ENCODE data around the gene SOBP. TPM values are rescaled to one million over a fixed set of nuclear protein-coding genes. Genes with fewer than 3 reads are reported as not detected.

SOBP gene
- total and polyA plus RNA-seq, 2 donors (not counting 1 experiment from before 2014, with no cell fraction given) = 2.7 to 6.3 TPM

GRCh38 chr6:107612762-107613415, 123.0 kb downstream of the SOBP start:
- Histone ChIP-seq H3K27ac (ENCODE audit: insufficient read depth, low read length) (no peak overlapping the region), H3K9me3 (ENCODE audit: control insufficient read depth, insufficient read depth, low read depth, low read length) (no peaks in the 10 kb centered on the region), H3K36me3 (ENCODE audit: control insufficient read depth, insufficient read depth, low read length) (no peaks in the 10 kb centered on the region), H3K4me1 (ENCODE audit: control insufficient read depth, extremely low read depth, insufficient read depth, low read length) (peaks cover 2% of the 10 kb centered on the region), H3K4me3 (replicated peaks in 1 of 4; ENCODE audit: control extremely low read depth in 1 of 4, insufficient read depth in 1 of 4, low read depth in 3 of 4, low read length in 4 of 4) (no peak overlapping the region), H3K27me3 (ENCODE audit: control insufficient read depth, insufficient read depth, low read length) (no peaks in the 10 kb centered on the region), H2AFZ (ENCODE audit: low read length) (no peak overlapping the region), H3K79me2 (ENCODE audit: control insufficient read depth, insufficient read depth, low read length) (no peaks in the 10 kb centered on the region), H4K20me1 (ENCODE audit: control insufficient read depth, extremely low read depth, insufficient read depth, low read length) (no peaks in the 10 kb centered on the region), H3K9ac (ENCODE audit: insufficient read depth, low read length) (no peak overlapping the region), H3K4me2 (ENCODE audit: extremely low read depth, insufficient read depth, low read length) (no peak overlapping the region)
- DNase-seq (ENCODE audit: low read depth in 2 of 2) = peak in 1 of 2 donors; percentile 12
- TF ChIP-seq EZH2 (IDR thresholded peaks at IDR 0.05; ENCODE audit: low read length, missing control alignments) (no peak), CTCF (conservative IDR thresholded peaks at IDR 0.05 in 1 of 2, IDR thresholded peaks at IDR 0.05 in 1 of 2; ENCODE audit: low read depth in 1 of 2, low read length in 2 of 2) (no peak)

DNA sequence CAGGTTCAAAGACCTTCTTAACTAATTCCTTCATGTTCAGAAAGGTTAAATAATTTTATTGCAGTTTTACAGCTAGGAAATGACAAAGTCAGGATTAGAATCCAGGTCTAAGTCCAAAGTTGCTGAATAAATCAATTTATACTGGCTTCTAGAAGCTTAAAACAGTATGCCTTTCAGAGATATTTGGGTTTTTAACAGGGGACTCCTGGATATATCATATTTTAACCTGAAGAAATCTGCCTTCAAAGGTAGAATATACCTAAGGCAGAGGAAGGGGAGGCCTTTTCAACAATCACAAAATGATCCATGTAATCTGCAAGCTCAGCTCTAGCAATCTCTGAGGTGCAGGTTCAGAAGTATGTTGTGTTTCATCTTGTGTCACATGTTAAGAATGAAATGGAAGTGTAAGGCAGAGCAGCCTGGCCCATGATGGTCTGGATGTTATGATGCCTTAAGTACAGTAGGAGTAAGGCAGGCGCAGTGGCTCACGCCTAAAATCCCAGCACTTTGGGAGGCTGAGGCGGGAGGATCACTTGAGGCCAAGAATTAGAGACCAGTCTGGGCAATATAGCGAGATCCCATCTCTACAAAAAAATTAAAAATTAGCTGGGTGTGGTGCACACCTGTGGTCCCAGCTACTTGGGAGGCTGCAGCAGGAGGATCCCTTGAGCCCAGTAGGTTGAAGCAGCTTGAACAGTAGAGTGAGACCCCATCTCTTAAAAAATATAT, 123.9 kb downstream of the SOBP start:
- Histone ChIP-seq H3K36me3 (ENCODE audit: control insufficient read depth, insufficient read depth, low read length) (no peaks in the 10 kb centered on the region), H3K4me3 (replicated peaks in 1 of 4; ENCODE audit: control extremely low read depth in 1 of 4, insufficient read depth in 1 of 4, low read depth in 3 of 4, low read length in 4 of 4) (no peak overlapping the region), H3K9me3 (ENCODE audit: control insufficient read depth, insufficient read depth, low read depth, low read length) (no peaks in the 10 kb centered on the region), H3K4me1 (ENCODE audit: control insufficient read depth, extremely low read depth, insufficient read depth, low read length) (peaks cover 2% of the 10 kb centered on the region), H3K27ac (ENCODE audit: insufficient read depth, low read length) (no peak overlapping the region), H3K4me2 (ENCODE audit: extremely low read depth, insufficient read depth, low read length) (no peak overlapping the region), H3K27me3 (ENCODE audit: control insufficient read depth, insufficient read depth, low read length) (no peaks in the 10 kb centered on the region), H4K20me1 (ENCODE audit: control insufficient read depth, extremely low read depth, insufficient read depth, low read length) (no peaks in the 10 kb centered on the region), H3K79me2 (ENCODE audit: control insufficient read depth, insufficient read depth, low read length) (no peaks in the 10 kb centered on the region), H3K9ac (ENCODE audit: insufficient read depth, low read length) (no peak overlapping the region), H2AFZ (ENCODE audit: low read length) (no peak overlapping the region)
- no peak for TF ChIP-seq EZH2 (IDR thresholded peaks at IDR 0.05; ENCODE audit: low read length, missing control alignments)
- TF ChIP-seq CTCF (conservative IDR thresholded peaks at IDR 0.05 in 1 of 2, IDR thresholded peaks at IDR 0.05 in 1 of 2; ENCODE audit: low read depth in 1 of 2, low read length in 2 of 2) = no peak
- no peak for DNase-seq (ENCODE audit: low read depth in 2 of 2)

- Histone ChIP-seq H3K27ac (ENCODE audit: insufficient read depth, low read length) (no peak overlapping the region), H3K9me3 (ENCODE audit: control insufficient read depth, insufficient read depth, low read depth, low read length) (no peaks in the 10 kb centered on the region), H3K36me3 (ENCODE audit: control insufficient read depth, insufficient read depth, low read length) (no peaks in the 10 kb centered on the region), H2AFZ (ENCODE audit: low read length) (no peak overlapping the region), H3K9ac (ENCODE audit: insufficient read depth, low read length) (no peak overlapping the region), H3K4me3 (replicated peaks in 1 of 4; ENCODE audit: control extremely low read depth in 1 of 4, insufficient read depth in 1 of 4, low read depth in 3 of 4, low read length in 4 of 4) (no peak overlapping the region), H3K4me1 (ENCODE audit: control insufficient read depth, extremely low read depth, insufficient read depth, low read length) (peaks cover 2% of the 10 kb centered on the region), H4K20me1 (ENCODE audit: control insufficient read depth, extremely low read depth, insufficient read depth, low read length) (no peaks in the 10 kb centered on the region), H3K4me2 (ENCODE audit: extremely low read depth, insufficient read depth, low read length) (no peak overlapping the region), H3K27me3 (ENCODE audit: control insufficient read depth, insufficient read depth, low read length) (no peaks in the 10 kb centered on the region), H3K79me2 (ENCODE audit: control insufficient read depth, insufficient read depth, low read length) (no peaks in the 10 kb centered on the region)
- no peak for DNase-seq (ENCODE audit: low read depth in 2 of 2)
- TF ChIP-seq CTCF (conservative IDR thresholded peaks at IDR 0.05 in 1 of 2, IDR thresholded peaks at IDR 0.05 in 1 of 2; ENCODE audit: low read depth in 1 of 2, low read length in 2 of 2) (no peak), EZH2 (IDR thresholded peaks at IDR 0.05; ENCODE audit: low read length, missing control alignments) (no peak)
Observed at GRCh38 chr6:107614828-107615227, 124.9 kb downstream of the SOBP start.
